Lung (tissue), 12 donors: Measurements from ENCODE around the gene MBOAT1. TPM values are rescaled to one million over a fixed set of nuclear protein-coding genes. Genes with fewer than 3 reads are reported as not detected.
"Not testable (repeated sequence)": the region's sequence is repeated elsewhere in the genome, so short reads cannot be mapped to it uniquely, and the experiment has no call there.

Experiments used
- ATAC-seq: fragments of 200-7000 bp; cut with Tn5 transposase; one replicate; pipeline ENCODE4 v1.9.1; 2020; ENCODE audit warnings: moderate number of reproducible peaks; ENCODE audit not compliant: insufficient read depth, low FRiP score
- DNase-seq, 3 donors: peaks; one replicate each; pipeline ENCODE4 v3.0.0-alpha.2; 2013 to 2017
- H3K27ac ChIP-seq, 2 donors: one replicate each; pipeline ENCODE4 v1.5.1; 2013; ENCODE audit warnings: mild to moderate bottlenecking in 2 of 2, moderate library complexity in 2 of 2, control low read depth in 1 of 2, inconsistent platforms in 1 of 2, low read depth in 1 of 2, low read length in 1 of 2
- H3K27me3 ChIP-seq, 3 donors: one replicate each; pipeline ENCODE4 v1.5.1; 2013; ENCODE audit warnings: low read length in 2 of 3; ENCODE audit not compliant: control insufficient read depth in 3 of 3, insufficient read depth in 3 of 3
- H3K36me3 ChIP-seq, 4 donors: one replicate each; pipeline ENCODE4 v1.5.1; 2013; ENCODE audit warnings: low read length in 4 of 4, mild to moderate bottlenecking in 1 of 4, moderate library complexity in 1 of 4; ENCODE audit not compliant: control insufficient read depth in 4 of 4, insufficient read depth in 4 of 4
- H3K4me1 ChIP-seq, 5 donors: one replicate each; pipeline ENCODE4 v1.5.1; 2013; ENCODE audit warnings: low read length in 5 of 5, mild to moderate bottlenecking in 2 of 5, moderate library complexity in 1 of 5; ENCODE audit not compliant: control insufficient read depth in 5 of 5, insufficient read depth in 5 of 5
- H3K4me3 ChIP-seq: one replicate; pipeline ENCODE4 v1.5.1; 2013; ENCODE audit warnings: mild to moderate bottlenecking, control low read depth, moderate library complexity
- H3K9ac ChIP-seq, 2 donors: one replicate each; pipeline ENCODE4 v1.5.1; 2013; ENCODE audit warnings: low read length in 2 of 2, control low read depth in 1 of 2; ENCODE audit not compliant: insufficient read depth in 1 of 2
- H3K9me3 ChIP-seq, 4 donors: one replicate each; pipeline ENCODE4 v1.5.1; 2013; ENCODE audit warnings: low read length in 3 of 4, mild to moderate bottlenecking in 1 of 4, moderate library complexity in 1 of 4; ENCODE audit not compliant: control insufficient read depth in 4 of 4, insufficient read depth in 3 of 4
- WGBS, 2 donors: extraction: QIAGEN DNeasy Blood & Tissue Kit; methylation state at CpG; one replicate each; pipeline ENCODE4 v1.1.7; 2013; 5-methylcytosine and 5-hydroxymethylcytosine counted together
- polyA plus RNA-seq, 2 donors: library from polyadenylated mRNA; stranded (reverse); fragments of 200-250 nt; gene quantifications; one replicate each; pipeline ENCODE4 v1.2.1, GENCODE V29; 2013
- total RNA-seq, 2 donors: library from RNA; depleted of rRNA in 1 of 2; stranded (reverse); fragments of >200 nt in 1 of 2; gene quantifications; one replicate each; pipeline ENCODE4 v1.2.1, GENCODE V29; 2014 to 2021
- TF ChIP-seq, protein P1 (sequence below): IDR thresholded peaks from 2 replicates; pipeline ENCODE4 v1.5.1; 2012; ENCODE audit warnings: mild to moderate bottlenecking; ENCODE audit errors: control extremely low read depth, extremely low read depth
- donor health status: control.
- donor health status: control.
- donor health status: Bipolar disorder and iron deficiency.
- donor health status: healthy.
- donor health status: DM: yes; HTN: yes; CAD: no.

Gene MBOAT1
- total and polyA plus RNA-seq, 4 donors: 2.3 to 27.4 (median 8.7) TPM

- ATAC-seq: no peak
- Histone ChIP-seq H3K4me1 (no peaks in the 10 kb centered on the region), H3K4me3 (no peak overlapping the region), H3K9me3 (no peaks in the 10 kb centered on the region), H3K27ac (no peak overlapping the region), H3K36me3 (peaks cover 0 to 11% (median 5%) of the 10 kb centered on the region in 4 donors), H3K9ac (no peak overlapping the region), H3K27me3 (no peaks in the 10 kb centered on the region)
- 98 to 100% methylated on average over 2 of the region's 2 CpGs for WGBS, 2 donors
- no peak for DNase-seq
- TF ChIP-seq, protein P1, sequence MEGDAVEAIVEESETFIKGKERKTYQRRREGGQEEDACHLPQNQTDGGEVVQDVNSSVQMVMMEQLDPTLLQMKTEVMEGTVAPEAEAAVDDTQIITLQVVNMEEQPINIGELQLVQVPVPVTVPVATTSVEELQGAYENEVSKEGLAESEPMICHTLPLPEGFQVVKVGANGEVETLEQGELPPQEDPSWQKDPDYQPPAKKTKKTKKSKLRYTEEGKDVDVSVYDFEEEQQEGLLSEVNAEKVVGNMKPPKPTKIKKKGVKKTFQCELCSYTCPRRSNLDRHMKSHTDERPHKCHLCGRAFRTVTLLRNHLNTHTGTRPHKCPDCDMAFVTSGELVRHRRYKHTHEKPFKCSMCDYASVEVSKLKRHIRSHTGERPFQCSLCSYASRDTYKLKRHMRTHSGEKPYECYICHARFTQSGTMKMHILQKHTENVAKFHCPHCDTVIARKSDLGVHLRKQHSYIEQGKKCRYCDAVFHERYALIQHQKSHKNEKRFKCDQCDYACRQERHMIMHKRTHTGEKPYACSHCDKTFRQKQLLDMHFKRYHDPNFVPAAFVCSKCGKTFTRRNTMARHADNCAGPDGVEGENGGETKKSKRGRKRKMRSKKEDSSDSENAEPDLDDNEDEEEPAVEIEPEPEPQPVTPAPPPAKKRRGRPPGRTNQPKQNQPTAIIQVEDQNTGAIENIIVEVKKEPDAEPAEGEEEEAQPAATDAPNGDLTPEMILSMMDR: no peak
Measured at GRCh38 chr6:20146291-20146690, 66.0 kb downstream of the MBOAT1 start.

DNA sequence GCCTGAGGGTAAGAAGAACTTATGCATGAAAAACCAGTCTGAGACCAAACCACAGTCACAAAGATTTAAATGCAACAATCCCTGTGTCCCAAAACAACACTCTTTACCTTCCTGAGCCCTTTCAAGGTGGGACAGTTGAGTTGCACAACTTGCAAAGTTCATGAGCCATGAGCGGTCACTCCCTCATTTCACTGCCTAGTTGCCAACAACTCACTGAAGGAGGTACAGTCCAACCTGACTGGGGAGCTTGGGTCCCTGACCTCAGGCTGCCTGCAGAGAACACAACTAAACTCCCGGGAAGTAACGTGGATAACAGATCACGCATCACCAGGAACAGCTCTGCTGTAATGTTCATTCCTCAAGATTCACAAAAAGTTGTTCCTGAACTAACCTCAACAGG, 69.4 kb downstream of the MBOAT1 start:
- ATAC-seq (no peak), DNase-seq (no peak)
- TF ChIP-seq, protein P1: no peak
- H3K9me3 ChIP-seq: no peaks in the 10 kb centered on the region
- 96 to 98% methylated on average over 4 of the region's 4 CpGs for WGBS, 2 donors
- no peak overlapping the region for H3K27ac ChIP-seq
- H3K4me3 ChIP-seq: no peak overlapping the region
- no peak overlapping the region for H3K9ac ChIP-seq
- H3K27me3 ChIP-seq: no peaks in the 10 kb centered on the region
- peaks cover 0 to 8% (median 5%) of the 10 kb centered on the region in 4 donors for H3K36me3 ChIP-seq
- H3K4me1 ChIP-seq: no peaks in the 10 kb centered on the region

DNA sequence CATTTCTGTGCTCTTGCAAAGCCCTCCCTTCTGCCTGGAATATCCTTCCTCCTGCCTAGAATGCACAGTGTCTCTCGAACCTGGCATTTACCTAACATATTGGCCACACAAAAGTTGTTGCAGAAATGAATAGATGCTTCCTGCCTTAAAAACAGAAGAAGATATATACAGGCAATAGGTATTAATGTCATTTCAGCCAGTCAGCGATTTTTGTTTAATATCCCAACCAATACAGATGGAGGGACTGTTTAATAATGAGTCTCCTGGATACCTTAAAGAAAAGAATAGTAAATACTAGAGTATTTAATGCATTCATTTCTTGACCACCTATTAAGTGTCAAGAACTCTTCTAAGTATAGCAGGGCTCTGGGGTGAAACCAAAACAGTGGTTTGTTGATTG, 70.3 kb downstream of the MBOAT1 start:
- ATAC-seq (no peak), DNase-seq (no peak)
- TF ChIP-seq, protein P1: no peak
- Histone ChIP-seq H3K27me3 (no peaks in the 10 kb centered on the region), H3K4me1 (no peaks in the 10 kb centered on the region), H3K9me3 (no peaks in the 10 kb centered on the region), H3K36me3 (peaks cover 0 to 8% (median 5%) of the 10 kb centered on the region in 4 donors), H3K4me3 (no peak overlapping the region), H3K9ac (no peak overlapping the region), H3K27ac (no peak overlapping the region)
- WGBS, 2 donors: 93 to 94% methylated on average over 2 of the region's 2 CpGs

- H3K9me3 ChIP-seq, H3K4me1 ChIP-seq, H3K27ac ChIP-seq, ATAC-seq, H3K27me3 ChIP-seq, H3K9ac ChIP-seq, H3K36me3 ChIP-seq, DNase-seq, H3K4me3 ChIP-seq: not testable (repeated sequence)
- WGBS, 2 donors: 92 to 99% methylated on average over 11 of the region's 11 CpGs
Measured at GRCh38 chr6:20139127-20139963, 72.9 kb downstream of the MBOAT1 start.
